ENCODE results near the gene FAM83G.

Gene FAM83G

DNA sequence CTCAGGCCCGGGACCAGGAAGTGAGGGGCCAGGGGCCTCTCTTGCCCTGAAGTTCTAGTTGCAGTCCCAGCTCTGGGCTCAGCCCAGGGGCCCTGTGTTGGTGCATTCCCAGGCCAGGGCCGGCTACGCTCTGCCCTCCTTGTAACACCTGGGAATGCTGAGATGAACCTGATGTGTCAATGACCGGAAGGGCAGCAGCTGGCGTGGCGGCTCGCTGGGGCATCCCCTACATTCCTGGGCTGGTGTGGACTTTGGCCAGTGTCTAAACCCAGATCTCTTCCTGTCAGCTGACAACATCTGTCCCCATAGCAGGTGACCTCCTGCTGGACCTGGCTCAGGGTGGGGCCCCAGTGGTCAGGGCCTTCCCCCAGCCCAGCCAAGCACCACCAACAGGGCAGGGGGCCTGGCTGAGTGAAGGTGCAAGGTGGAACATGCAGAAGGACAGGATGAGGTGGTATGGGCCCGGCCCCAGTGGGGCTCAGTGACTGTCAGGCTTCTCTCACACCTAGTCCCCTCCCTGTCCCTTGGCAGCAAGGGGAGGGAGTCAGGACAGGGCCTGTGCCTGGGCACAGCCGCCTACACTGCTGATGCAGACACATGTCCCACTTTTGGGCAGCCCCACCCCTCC lies 15.9 kb downstream of the FAM83G start:
- POLR2A ChIA-PET: no interaction called here
- TF ChIP-seq, protein P1, sequence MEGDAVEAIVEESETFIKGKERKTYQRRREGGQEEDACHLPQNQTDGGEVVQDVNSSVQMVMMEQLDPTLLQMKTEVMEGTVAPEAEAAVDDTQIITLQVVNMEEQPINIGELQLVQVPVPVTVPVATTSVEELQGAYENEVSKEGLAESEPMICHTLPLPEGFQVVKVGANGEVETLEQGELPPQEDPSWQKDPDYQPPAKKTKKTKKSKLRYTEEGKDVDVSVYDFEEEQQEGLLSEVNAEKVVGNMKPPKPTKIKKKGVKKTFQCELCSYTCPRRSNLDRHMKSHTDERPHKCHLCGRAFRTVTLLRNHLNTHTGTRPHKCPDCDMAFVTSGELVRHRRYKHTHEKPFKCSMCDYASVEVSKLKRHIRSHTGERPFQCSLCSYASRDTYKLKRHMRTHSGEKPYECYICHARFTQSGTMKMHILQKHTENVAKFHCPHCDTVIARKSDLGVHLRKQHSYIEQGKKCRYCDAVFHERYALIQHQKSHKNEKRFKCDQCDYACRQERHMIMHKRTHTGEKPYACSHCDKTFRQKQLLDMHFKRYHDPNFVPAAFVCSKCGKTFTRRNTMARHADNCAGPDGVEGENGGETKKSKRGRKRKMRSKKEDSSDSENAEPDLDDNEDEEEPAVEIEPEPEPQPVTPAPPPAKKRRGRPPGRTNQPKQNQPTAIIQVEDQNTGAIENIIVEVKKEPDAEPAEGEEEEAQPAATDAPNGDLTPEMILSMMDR (IDR thresholded peaks at IDR 0.05; ENCODE audit: control extremely low read depth, extremely low read depth, low read depth, missing control alignments): no peak
- DNase-seq (ENCODE audit: extremely low spot score): no peak
- CTCF ChIA-PET: interaction anchor here (1.8 kb wide), 1 partner anchor 9 kb away, joined by 5 read pairs; no protein-coding TSS in a partner anchor

- TF ChIP-seq, protein P1 (IDR thresholded peaks at IDR 0.05; ENCODE audit: control extremely low read depth, extremely low read depth, low read depth, missing control alignments): no peak
- CTCF ChIA-PET: interaction anchor here (1.1 to 1.8 kb wide), 2 partner anchors 10 to 27 kb away, joined by 3 to 5 read pairs; no protein-coding TSS in a partner anchor
- no peak for DNase-seq (ENCODE audit: extremely low spot score)
- POLR2A ChIA-PET: no interaction called here
Measured at GRCh38 chr17:18987862-18988545, 16.6 kb downstream of the FAM83G start.

GRCh38 chr17:18987230-18987610 lies 17.3 kb downstream of the FAM83G start:
- ChIA-PET CTCF (interaction anchor here (1.1 to 1.8 kb wide), 2 partner anchors 11 to 26 kb away, joined by 3 to 5 read pairs; no protein-coding TSS in a partner anchor), POLR2A (no interaction called here)
- TF ChIP-seq, protein P1 (IDR thresholded peaks at IDR 0.05; ENCODE audit: control extremely low read depth, extremely low read depth, low read depth, missing control alignments): no peak
- no peak for DNase-seq (ENCODE audit: extremely low spot score)

- CTCF ChIA-PET: interaction anchor here (3.6 kb wide), 1 partner anchor 26 kb away, joined by 15 read pairs; no protein-coding TSS in a partner anchor
- TF ChIP-seq, protein P1 (IDR thresholded peaks at IDR 0.05; ENCODE audit: control extremely low read depth, extremely low read depth, low read depth, missing control alignments): no peak
- POLR2A ChIA-PET: no interaction called here
- DNase-seq (ENCODE audit: extremely low spot score): no peak
Measured at GRCh38 chr17:18986541-18987229, 17.9 kb downstream of the FAM83G start.

GRCh38 chr17:18985475-18985874 lies 19.1 kb downstream of the FAM83G start:
- ChIA-PET CTCF (interaction anchor here (0.8 to 3.6 kb wide), 5 partner anchors 13 to 25 kb away, joined by 3 to 15 read pairs (median 3); partner anchors contain the start of gene FAM83G), POLR2A (no interaction called here)
- DNase-seq (ENCODE audit: extremely low spot score): no peak
- TF ChIP-seq, protein P1 (IDR thresholded peaks at IDR 0.05; ENCODE audit: control extremely low read depth, extremely low read depth, low read depth, missing control alignments): no peak
